K562 (cell line): ENCODE results near the gene MRGPRD.

Experiments used
- RBM14 ChIP-seq: fragments of 200-400 bp; formaldehyde crosslinking; IDR thresholded peaks from 2 replicates; pipeline ENCODE4 v1.6.1; 2018; ENCODE audit warnings: low read depth, mild to moderate bottlenecking, low read length, moderate library complexity, borderline replicate concordance; ENCODE audit not compliant: insufficient read depth
- SP1 ChIP-seq: sonication (generic); formaldehyde crosslinking; IDR thresholded peaks from 2 replicates; pipeline ENCODE4 v1.8.1; 2022; ENCODE audit warnings: mild to moderate bottlenecking, missing genetic modification reagents
- TCFL5 ChIP-seq: fragments of 250-450 bp; sonication (Bioruptor Pico); conservative IDR thresholded peaks from 2 replicates; pipeline ENCODE4 v1.6.1; 2021; ENCODE audit warnings: mild to moderate bottlenecking, moderate library complexity, matching md5 sums
- ZNF23 ChIP-seq: fragments of 250-450 bp; sonication (Bioruptor Pico); IDR thresholded peaks from 2 replicates; pipeline ENCODE4 v1.4.0; 2020; ENCODE audit warnings: mild to moderate bottlenecking
- TF ChIP-seq, protein P1 (sequence below): IDR thresholded peaks from 3 replicates; pipeline ENCODE4 v1.6.1; 2011; ENCODE audit warnings: borderline replicate concordance, mild to moderate bottlenecking, moderate library complexity; ENCODE audit not compliant: insufficient read length; ENCODE audit errors: extremely low read depth

DNA sequence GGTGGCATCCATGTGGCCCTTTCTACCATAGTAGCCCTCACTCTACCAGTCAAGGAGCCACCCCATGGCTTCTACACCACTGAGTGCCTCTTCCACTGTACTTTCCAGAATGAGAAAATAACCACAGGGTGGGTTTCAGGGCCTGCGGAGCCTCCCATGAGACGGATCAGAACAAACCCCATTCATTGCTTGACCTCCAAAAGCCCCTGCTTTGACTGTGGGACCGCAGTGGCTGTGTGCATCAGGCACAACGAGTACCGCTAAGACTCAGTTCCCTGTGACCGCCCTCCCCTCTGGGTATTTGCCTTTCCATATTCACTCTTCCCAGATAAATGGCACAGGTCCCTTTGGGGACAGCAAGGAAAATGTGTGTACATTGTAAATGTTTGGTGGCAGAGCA lies 43.7 kb upstream of the MRGPRD start:
- TF ChIP-seq ZNF23 (CRISPR knock-in tag) (no peak), RBM14 (no peak), TCFL5 (CRISPR knock-in tag) (no peak), SP1 (CRISPR knock-in tag) (no peak)
- TF ChIP-seq, protein P1, sequence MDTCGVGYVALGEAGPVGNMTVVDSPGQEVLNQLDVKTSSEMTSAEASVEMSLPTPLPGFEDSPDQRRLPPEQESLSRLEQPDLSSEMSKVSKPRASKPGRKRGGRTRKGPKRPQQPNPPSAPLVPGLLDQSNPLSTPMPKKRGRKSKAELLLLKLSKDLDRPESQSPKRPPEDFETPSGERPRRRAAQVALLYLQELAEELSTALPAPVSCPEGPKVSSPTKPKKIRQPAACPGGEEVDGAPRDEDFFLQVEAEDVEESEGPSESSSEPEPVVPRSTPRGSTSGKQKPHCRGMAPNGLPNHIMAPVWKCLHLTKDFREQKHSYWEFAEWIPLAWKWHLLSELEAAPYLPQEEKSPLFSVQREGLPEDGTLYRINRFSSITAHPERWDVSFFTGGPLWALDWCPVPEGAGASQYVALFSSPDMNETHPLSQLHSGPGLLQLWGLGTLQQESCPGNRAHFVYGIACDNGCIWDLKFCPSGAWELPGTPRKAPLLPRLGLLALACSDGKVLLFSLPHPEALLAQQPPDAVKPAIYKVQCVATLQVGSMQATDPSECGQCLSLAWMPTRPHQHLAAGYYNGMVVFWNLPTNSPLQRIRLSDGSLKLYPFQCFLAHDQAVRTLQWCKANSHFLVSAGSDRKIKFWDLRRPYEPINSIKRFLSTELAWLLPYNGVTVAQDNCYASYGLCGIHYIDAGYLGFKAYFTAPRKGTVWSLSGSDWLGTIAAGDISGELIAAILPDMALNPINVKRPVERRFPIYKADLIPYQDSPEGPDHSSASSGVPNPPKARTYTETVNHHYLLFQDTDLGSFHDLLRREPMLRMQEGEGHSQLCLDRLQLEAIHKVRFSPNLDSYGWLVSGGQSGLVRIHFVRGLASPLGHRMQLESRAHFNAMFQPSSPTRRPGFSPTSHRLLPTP, result no peak
